Mesangial cell (primary cell): ENCODE measurements around the gene TCF3. TPM values are rescaled to one million over a fixed set of nuclear protein-coding genes. Genes with fewer than 3 reads are reported as not detected.

Source experiments
- total RNA-seq: library from RNA; depleted of rRNA; stranded (reverse); fragments of >200 nt; gene quantifications from 2 replicates; pipeline ENCODE4 v1.2.3, GENCODE V29; 2015

The TCF3 gene
- 164 and 236 TPM in 2 replicates for total RNA-seq

GRCh38 chr19:1652471-1653299, at the start of gene TCF3:
TCF3 (minus strand) TSS chr19:1652615; CDS start chr19:1650248, 2,367 bp downstream.

GRCh38 chr19:1605236-1606137, 46.9 kb downstream of the TCF3 start, which contains the start of gene UQCR11:
UQCR11 (minus strand) TSS chr19:1605462; CDS start chr19:1605409, 53 bp downstream.

DNA sequence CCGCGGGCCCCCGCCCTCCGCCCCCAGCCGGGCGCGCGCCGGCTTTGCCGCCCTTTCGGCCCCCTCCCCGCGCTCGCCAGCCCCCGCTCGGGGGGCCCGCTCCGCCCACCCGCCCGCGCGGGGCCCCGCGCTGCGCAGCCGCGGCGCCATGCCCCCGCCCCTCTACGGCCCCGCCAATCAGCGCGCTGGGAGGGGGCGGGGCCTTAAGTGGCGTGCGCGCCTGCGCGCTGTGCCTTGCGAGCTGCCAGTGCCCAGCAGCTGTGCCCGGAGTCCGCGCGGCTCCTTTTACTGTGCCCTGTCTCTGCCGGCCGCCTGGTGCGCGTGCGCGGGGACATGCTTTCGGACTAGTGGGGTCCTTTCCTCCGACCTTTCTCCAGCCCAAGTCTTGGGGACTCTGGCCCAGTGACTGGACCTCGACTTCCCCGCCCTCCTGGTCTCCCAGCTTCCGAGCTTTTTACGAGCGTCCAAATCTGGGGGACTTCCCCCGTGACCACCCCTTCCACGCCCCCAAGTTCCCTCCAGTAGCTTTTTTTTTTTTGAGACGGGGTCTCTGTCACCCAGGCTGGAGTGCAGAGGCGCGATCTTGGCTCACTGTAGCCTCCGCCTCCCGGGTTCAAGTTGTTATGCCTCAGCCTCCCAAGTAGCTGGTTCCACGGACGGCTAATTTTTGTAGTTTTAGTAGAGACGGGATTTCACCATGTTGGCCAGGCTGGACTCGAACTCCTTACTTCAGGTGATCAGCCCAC, 59.5 kb downstream of the TCF3 start, which contains the start of gene MBD3:
Gene MBD3 (minus strand): TSS at position 111 of the 746 bp plus-strand sequence. CDS start 234 bp downstream, outside the sequence.

DNA sequence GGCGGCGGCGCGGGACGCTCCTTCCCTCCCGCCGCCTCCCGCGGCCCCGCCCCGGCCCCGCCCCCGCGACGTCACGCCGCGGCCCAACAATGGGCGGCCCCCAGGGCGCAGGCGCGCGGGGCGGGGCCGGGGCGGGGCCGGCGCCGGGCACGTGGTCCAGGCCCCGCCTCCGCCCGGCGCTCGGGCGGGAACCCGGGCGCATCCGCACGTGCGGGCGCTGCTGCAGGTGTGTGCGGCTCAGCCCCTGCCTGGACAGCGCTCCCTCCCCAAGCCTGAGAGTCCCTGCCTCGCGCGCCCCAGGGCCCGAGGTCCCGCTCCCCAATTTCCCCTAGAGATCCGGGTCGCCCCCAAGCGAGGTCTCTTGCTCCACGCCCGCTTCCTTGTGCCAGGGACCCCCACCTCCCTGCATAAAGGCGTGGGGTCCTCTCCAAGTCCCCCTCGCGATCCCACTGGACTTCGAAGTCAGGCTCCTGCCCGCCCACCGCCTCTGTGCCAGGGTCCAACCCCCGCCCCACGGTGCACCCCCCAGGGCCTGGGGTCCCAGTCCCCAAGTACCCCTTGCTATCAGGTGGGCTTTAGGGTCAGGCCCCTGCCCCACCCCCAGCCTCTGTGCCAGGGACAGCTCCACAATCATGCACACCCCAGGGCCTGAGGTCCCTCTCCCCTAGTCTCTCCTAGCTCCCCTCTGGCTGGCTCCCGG, 83.9 kb downstream of the TCF3 start, which contains the start of gene MEX3D:
Gene MEX3D (minus strand): TSS at position 6 of the 700 bp plus-strand sequence. CDS start 267 bp downstream, outside the sequence.

Other genes with a start within 250 kb of the TCF3 start
- 71.4 and 138 TPM in 2 replicates for gene DAZAP1, start 245.0 kb downstream of the TCF3 start, total RNA-seq
- gene RPS15, start 214.2 kb downstream of the TCF3 start, total RNA-seq: 1,692 and 1,880 TPM in 2 replicates
- gene APC2, start 202.5 kb downstream of the TCF3 start, total RNA-seq: 0.98 and 1.0 TPM in 2 replicates
- gene C19orf25, start 173.4 kb downstream of the TCF3 start, total RNA-seq: 26.1 and 55.5 TPM in 2 replicates
- gene PCSK4, start 162.3 kb downstream of the TCF3 start, total RNA-seq: 3.9 and 10.8 TPM in 2 replicates
- gene REEP6, start 161.4 kb downstream of the TCF3 start, total RNA-seq: 5.2 and 7.6 TPM in 2 replicates
- gene ADAMTSL5, start 139.6 kb downstream of the TCF3 start, total RNA-seq: 0.65 and 4.4 TPM in 2 replicates
- gene PLK5, start 128.5 kb downstream of the TCF3 start, total RNA-seq: 0.13 TPM in 1 of 2 replicates, not detected in the other
- 72.6 and 109 TPM in 2 replicates for gene MEX3D, start 84.3 kb downstream of the TCF3 start, total RNA-seq
- gene MBD3, start 59.8 kb downstream of the TCF3 start, total RNA-seq: 119 and 157 TPM in 2 replicates
- 101 and 169 TPM in 2 replicates for gene UQCR11, start 47.2 kb downstream of the TCF3 start, total RNA-seq
- not detected in 2 replicates for gene ONECUT3, start 100.9 kb upstream of the TCF3 start, total RNA-seq
- 5.4 and 5.6 TPM in 2 replicates for gene ATP8B3, start 159.7 kb upstream of the TCF3 start, total RNA-seq
- 23.6 and 41.8 TPM in 2 replicates for gene REXO1, start 195.9 kb upstream of the TCF3 start, total RNA-seq
- 22.5 and 35.2 TPM in 2 replicates for gene KLF16, start 211.0 kb upstream of the TCF3 start, total RNA-seq
- 104 and 115 TPM in 2 replicates for gene ABHD17A, start 232.9 kb upstream of the TCF3 start, total RNA-seq